Hepatocyte (in vitro differentiated cells): ENCODE measurements around the gene RFT1.

Experiments used
- EZH2 ChIP-seq: fragments of 200-600 bp; sonication (generic); IDR thresholded peaks from 2 replicates; pipeline ENCODE4 v1.6.1; 2016; ENCODE audit warnings: antibody characterized with exemption, mild to moderate bottlenecking, borderline replicate concordance
- TF ChIP-seq, protein P1 (sequence below): fragments of 200-600 bp; sonication (generic); IDR thresholded peaks from 2 replicates; pipeline ENCODE4 v1.5.1; 2016; ENCODE audit warnings: antibody characterized with exemption, mild to moderate bottlenecking; ENCODE audit not compliant: poor library complexity

DNA sequence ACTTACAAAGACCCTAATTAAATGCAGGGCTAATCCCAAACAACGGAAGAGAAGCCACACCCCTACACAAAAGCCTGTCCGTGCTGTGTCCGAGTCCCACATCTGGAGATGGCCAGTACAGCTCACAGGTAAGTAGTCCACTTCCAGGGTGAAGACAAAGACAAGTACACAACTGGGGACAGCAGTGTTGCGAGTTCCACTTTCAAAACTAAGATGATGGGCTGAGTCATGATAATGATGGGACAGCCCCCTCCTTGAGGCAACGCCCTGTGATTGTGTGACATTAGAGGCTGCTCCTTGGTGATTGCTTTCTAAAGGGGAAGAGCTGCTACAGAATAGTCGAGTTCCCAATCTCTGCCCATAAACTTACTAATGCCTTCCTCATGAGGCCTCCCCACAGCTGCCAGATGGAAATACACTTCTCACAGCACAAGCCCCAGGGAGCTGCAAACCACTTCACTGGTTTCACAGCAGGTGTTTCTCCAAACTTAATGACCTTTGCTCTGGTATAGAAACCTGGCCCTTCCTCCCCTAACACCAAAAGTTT, 27.6 kb downstream of the RFT1 start:
- TF ChIP-seq, protein P1, sequence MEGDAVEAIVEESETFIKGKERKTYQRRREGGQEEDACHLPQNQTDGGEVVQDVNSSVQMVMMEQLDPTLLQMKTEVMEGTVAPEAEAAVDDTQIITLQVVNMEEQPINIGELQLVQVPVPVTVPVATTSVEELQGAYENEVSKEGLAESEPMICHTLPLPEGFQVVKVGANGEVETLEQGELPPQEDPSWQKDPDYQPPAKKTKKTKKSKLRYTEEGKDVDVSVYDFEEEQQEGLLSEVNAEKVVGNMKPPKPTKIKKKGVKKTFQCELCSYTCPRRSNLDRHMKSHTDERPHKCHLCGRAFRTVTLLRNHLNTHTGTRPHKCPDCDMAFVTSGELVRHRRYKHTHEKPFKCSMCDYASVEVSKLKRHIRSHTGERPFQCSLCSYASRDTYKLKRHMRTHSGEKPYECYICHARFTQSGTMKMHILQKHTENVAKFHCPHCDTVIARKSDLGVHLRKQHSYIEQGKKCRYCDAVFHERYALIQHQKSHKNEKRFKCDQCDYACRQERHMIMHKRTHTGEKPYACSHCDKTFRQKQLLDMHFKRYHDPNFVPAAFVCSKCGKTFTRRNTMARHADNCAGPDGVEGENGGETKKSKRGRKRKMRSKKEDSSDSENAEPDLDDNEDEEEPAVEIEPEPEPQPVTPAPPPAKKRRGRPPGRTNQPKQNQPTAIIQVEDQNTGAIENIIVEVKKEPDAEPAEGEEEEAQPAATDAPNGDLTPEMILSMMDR = no peak
- TF ChIP-seq EZH2 = no peak
